Mesenchymal stem cell (in vitro differentiated cells and primary cell): ENCODE data around the gene SGO1.

Experiments used
- DNase-seq: peaks from one replicate; pipeline ENCODE4 v3.0.0-alpha.2; 2013
- H2AFZ ChIP-seq: one replicate; pipeline ENCODE4 v1.6.1; 2013; ENCODE audit warnings: low read depth, mild to moderate bottlenecking, control low read depth, inconsistent platforms, low read length, moderate library complexity
- H2AK5ac ChIP-seq: 2 replicates; pipeline ENCODE4 v1.6.1; 2013; ENCODE audit warnings: low read length, moderate library complexity, mild to moderate bottlenecking, inconsistent platforms; ENCODE audit not compliant: severe bottlenecking
- H2BK120ac ChIP-seq: one replicate; pipeline ENCODE4 v1.6.1; 2013; ENCODE audit warnings: low read depth, mild to moderate bottlenecking, inconsistent platforms, low read length, moderate library complexity
- H2BK12ac ChIP-seq, 2 experiments: one replicate each; pipeline ENCODE4 v1.6.1; 2013; ENCODE audit warnings: inconsistent platforms in 2 of 2, low read length in 2 of 2, mild to moderate bottlenecking in 2 of 2, moderate library complexity in 2 of 2, control low read depth in 1 of 2
- H2BK15ac ChIP-seq: one replicate; pipeline ENCODE4 v1.6.1; 2013; ENCODE audit warnings: mild to moderate bottlenecking, low read depth, inconsistent platforms; ENCODE audit not compliant: poor library complexity, severe bottlenecking
- H2BK5ac ChIP-seq: 2 replicates; pipeline ENCODE4 v1.6.1; 2013; ENCODE audit warnings: low read depth, mild to moderate bottlenecking, low read length, control low read depth, inconsistent platforms; ENCODE audit not compliant: poor library complexity, severe bottlenecking
- H3K14ac ChIP-seq, 2 experiments: one replicate each; pipeline ENCODE4 v1.6.1; 2013; ENCODE audit warnings: inconsistent platforms in 2 of 2, low read length in 2 of 2, control low read depth in 1 of 2, mild to moderate bottlenecking in 1 of 2, moderate library complexity in 1 of 2
- H3K18ac ChIP-seq, 2 experiments: one replicate each; pipeline ENCODE4 v1.6.1; 2013; ENCODE audit warnings: inconsistent platforms in 2 of 2, low read length in 2 of 2, control low read depth in 1 of 2, low read depth in 1 of 2, mild to moderate bottlenecking in 1 of 2
- H3K23ac ChIP-seq, 2 experiments: one replicate each; pipeline ENCODE4 v1.6.1; 2013; ENCODE audit warnings: inconsistent platforms in 2 of 2, low read length in 2 of 2, mild to moderate bottlenecking in 2 of 2, moderate library complexity in 2 of 2, control low read depth in 1 of 2
- H3K27ac ChIP-seq: 2 replicates; pipeline ENCODE4 v1.5.1; 2013; ENCODE audit warnings: mild to moderate bottlenecking, moderate library complexity, low read length, control low read depth, inconsistent platforms; ENCODE audit not compliant: poor library complexity, severe bottlenecking
- H3K27me3 ChIP-seq, 2 experiments: 2 replicates each; pipeline versions ENCODE4 v1.6.1 to v1.7.0; 2013; ENCODE audit warnings: low read length in 2 of 2, mild to moderate bottlenecking in 2 of 2, moderate library complexity in 2 of 2, control low read depth in 1 of 2, inconsistent platforms in 1 of 2; ENCODE audit not compliant: control insufficient read depth in 1 of 2, insufficient read depth in 1 of 2
- H3K36me3 ChIP-seq, 2 experiments: 2 replicates each; pipeline versions ENCODE4 v1.6.1 to v1.7.0; 2013; ENCODE audit warnings: low read length in 2 of 2, control low read depth in 1 of 2, inconsistent platforms in 1 of 2, low read depth in 1 of 2, mild to moderate bottlenecking in 1 of 2; ENCODE audit not compliant: insufficient read depth in 2 of 2, control insufficient read depth in 1 of 2
- H3K4ac ChIP-seq, 2 experiments: one replicate each; pipeline ENCODE4 v1.6.1; 2013; ENCODE audit warnings: inconsistent platforms in 2 of 2, low read length in 2 of 2, mild to moderate bottlenecking in 2 of 2, moderate library complexity in 2 of 2, control low read depth in 1 of 2, low read depth in 1 of 2
- H3K4me1 ChIP-seq: 2 replicates; pipeline ENCODE4 v1.6.1; 2013; ENCODE audit warnings: low read depth, low read length, control low read depth; ENCODE audit not compliant: control insufficient read depth, insufficient read depth
- H3K4me2 ChIP-seq: 2 replicates; pipeline ENCODE4 v1.6.1; 2013; ENCODE audit warnings: low read length, mild to moderate bottlenecking, inconsistent platforms; ENCODE audit not compliant: poor library complexity, severe bottlenecking
- H3K4me3 ChIP-seq, 2 experiments: 2 replicates each; pipeline versions ENCODE4 v1.5.1 to v1.7.0; 2013; ENCODE audit warnings: low read length in 2 of 2, mild to moderate bottlenecking in 2 of 2, control low read depth in 1 of 2, low read depth in 1 of 2; ENCODE audit not compliant: insufficient read depth in 1 of 2
- H3K79me1 ChIP-seq: replicated peaks from 2 replicates; pipeline ENCODE4 v1.6.1; 2013; ENCODE audit warnings: mild to moderate bottlenecking, control low read depth, low read length, inconsistent platforms; ENCODE audit not compliant: poor library complexity, severe bottlenecking
- H3K9ac ChIP-seq: 2 replicates; pipeline ENCODE4 v1.7.0; 2013; ENCODE audit warnings: mild to moderate bottlenecking, low read length, moderate library complexity
- H3K9me3 ChIP-seq: 2 replicates; pipeline ENCODE4 v1.7.0; 2013; ENCODE audit warnings: mild to moderate bottlenecking, low read length; ENCODE audit not compliant: control insufficient read depth
- H4K8ac ChIP-seq: one replicate; pipeline ENCODE4 v1.6.1; 2013; ENCODE audit warnings: inconsistent platforms, mild to moderate bottlenecking, low read length, moderate library complexity
- H4K91ac ChIP-seq: one replicate; pipeline ENCODE4 v1.6.1; 2013; ENCODE audit warnings: mild to moderate bottlenecking, low read length, inconsistent platforms
- WGBS: methylation state at CpG from one replicate; pipeline ENCODE4 v1.1.7; 2013; ENCODE audit warnings: mixed read lengths; 5-methylcytosine and 5-hydroxymethylcytosine counted together

The SGO1 gene

DNA sequence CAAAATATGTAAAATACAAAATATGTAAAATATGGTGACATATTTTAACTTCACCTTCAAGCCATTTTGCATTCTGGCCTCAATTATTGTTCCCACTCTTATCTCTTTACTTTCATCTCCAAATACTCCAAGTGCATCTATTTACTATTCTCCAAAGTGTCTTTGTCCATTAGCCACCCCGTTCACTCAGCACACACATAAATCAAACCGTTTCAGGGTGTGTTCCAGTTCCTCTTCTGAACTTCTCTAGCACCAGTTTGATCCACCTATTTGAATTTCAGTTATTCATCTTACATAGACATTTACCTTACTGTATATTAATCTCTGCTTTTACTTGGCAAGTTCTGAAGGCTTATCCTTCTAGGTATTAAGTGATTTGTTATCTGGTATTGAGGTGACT lies 45.1 kb downstream of the SGO1 start:
- Histone ChIP-seq H3K9me3 (no peaks in the 10 kb centered on the region), H2BK5ac (no peak overlapping the region), H4K91ac (no peak overlapping the region), H3K4me1 (no peaks in the 10 kb centered on the region), H3K27ac (no peak overlapping the region), H3K23ac (no peak overlapping the region), H3K79me1 (peaks cover 2% of the 10 kb centered on the region), H4K8ac (no peak overlapping the region), H2BK120ac (no peak overlapping the region), H2BK15ac (no peak overlapping the region), H3K36me3 (peaks cover 4 to 7% of the 10 kb centered on the region in 2 experiments), H3K4me2 (no peak overlapping the region), H3K27me3 (no peaks in the 10 kb centered on the region), H2BK12ac (no peak overlapping the region), H3K4me3 (no peak overlapping the region), H3K4ac (no peak overlapping the region), H3K18ac (no peak overlapping the region), H3K9ac (no peak overlapping the region), H2AFZ (no peak overlapping the region), H3K14ac (no peak overlapping the region), H2AK5ac (no peak overlapping the region)
- no peak for DNase-seq
- WGBS: 48% methylated on average over 2 of the region's 2 CpGs

DNA sequence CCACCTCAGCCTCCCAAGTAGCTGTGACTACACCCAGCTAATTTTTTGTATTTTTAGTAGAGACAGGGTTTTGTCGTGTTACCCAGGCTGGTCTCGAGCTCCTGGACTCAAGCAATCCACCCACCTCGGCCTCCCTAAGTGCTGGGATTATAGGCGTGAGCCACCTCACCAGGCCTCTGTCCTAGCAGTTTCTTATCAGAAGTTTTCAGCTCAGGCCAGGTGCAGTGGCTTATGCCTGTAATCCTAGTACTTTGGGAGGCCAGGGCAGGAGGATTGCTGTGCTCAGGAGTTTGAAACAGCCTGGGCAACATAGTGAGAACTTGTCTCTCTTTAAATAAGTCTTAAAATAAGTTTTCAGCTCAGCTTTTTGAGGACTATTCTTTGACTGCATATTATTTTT lies 48.4 kb downstream of the SGO1 start:
- Histone ChIP-seq H2BK15ac (no peak overlapping the region), H4K8ac (no peak overlapping the region), H3K4ac (no peak overlapping the region), H3K23ac (no peak overlapping the region), H3K9me3 (no peaks in the 10 kb centered on the region), H3K18ac (no peak overlapping the region), H3K14ac (no peak overlapping the region), H4K91ac (no peak overlapping the region), H3K27me3 (no peaks in the 10 kb centered on the region), H3K27ac (no peak overlapping the region), H2AK5ac (no peak overlapping the region), H3K9ac (no peak overlapping the region), H3K4me1 (no peaks in the 10 kb centered on the region), H3K36me3 (peaks cover 4 to 7% of the 10 kb centered on the region in 2 experiments), H3K79me1 (peaks cover under 1% of the 10 kb centered on the region), H3K4me3 (no peak overlapping the region), H2BK12ac (no peak overlapping the region), H2AFZ (no peak overlapping the region), H3K4me2 (no peak overlapping the region), H2BK5ac (no peak overlapping the region), H2BK120ac (no peak overlapping the region)
- no peak for DNase-seq
- 90% methylated on average over 4 of the region's 4 CpGs for WGBS

GRCh38 chr3:20136231-20136630 lies 49.8 kb downstream of the SGO1 start:
- Histone ChIP-seq H2BK15ac (no peak overlapping the region), H3K9ac (no peak overlapping the region), H3K27me3 (no peaks in the 10 kb centered on the region), H2AFZ (no peak overlapping the region), H3K14ac (no peak overlapping the region), H3K18ac (no peak overlapping the region), H3K79me1 (no peaks in the 10 kb centered on the region), H4K91ac (no peak overlapping the region), H4K8ac (no peak overlapping the region), H2BK12ac (no peak overlapping the region), H3K4me2 (no peak overlapping the region), H2AK5ac (no peak overlapping the region), H3K4ac (no peak overlapping the region), H3K4me3 (no peak overlapping the region), H3K36me3 (peaks cover 4 to 7% of the 10 kb centered on the region in 2 experiments), H3K4me1 (no peaks in the 10 kb centered on the region), H3K9me3 (no peaks in the 10 kb centered on the region), H2BK5ac (no peak overlapping the region), H2BK120ac (no peak overlapping the region), H3K23ac (no peak overlapping the region), H3K27ac (no peak overlapping the region)
- no peak for DNase-seq
- WGBS: no CpG with 5 or more reads among the region's 1 CpG

DNA sequence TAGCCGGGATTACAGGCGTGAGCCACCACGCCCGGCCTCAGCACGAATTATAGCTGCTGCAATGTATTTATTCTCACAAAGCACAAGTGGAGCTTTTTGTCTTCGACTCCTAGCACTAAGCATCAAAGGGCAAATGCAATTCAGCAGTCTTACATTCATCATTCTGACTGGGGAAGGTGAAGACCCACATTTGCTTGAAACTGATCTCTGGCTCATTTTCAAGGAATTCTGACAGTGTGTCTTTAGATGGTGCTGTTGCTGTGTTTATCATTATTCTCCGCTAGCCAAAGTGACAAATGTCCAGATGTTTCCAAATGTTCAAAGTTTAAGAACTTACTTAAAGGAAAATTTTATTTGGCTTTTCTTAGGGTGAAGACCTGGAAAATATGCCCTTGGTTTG lies 55.9 kb downstream of the SGO1 start:
- no peak overlapping the region for H3K18ac ChIP-seq
- no peak overlapping the region for H3K23ac ChIP-seq
- no peak overlapping the region for H2BK15ac ChIP-seq
- DNase-seq: no peak
- no peaks in the 10 kb centered on the region for H3K79me1 ChIP-seq
- H3K4me1 ChIP-seq: no peaks in the 10 kb centered on the region
- H3K4me3 ChIP-seq: no peak overlapping the region
- no peak overlapping the region for H3K9ac ChIP-seq
- H2AK5ac ChIP-seq: no peak overlapping the region
- 86% methylated on average over 7 of the region's 7 CpGs for WGBS
- no peaks in the 10 kb centered on the region for H3K27me3 ChIP-seq
- H4K91ac ChIP-seq: no peak overlapping the region
- H2AFZ ChIP-seq: no peak overlapping the region
- peaks cover 4 to 5% of the 10 kb centered on the region in 2 experiments for H3K36me3 ChIP-seq
- no peak overlapping the region for H3K14ac ChIP-seq
- no peak overlapping the region for H3K4me2 ChIP-seq
- H2BK5ac ChIP-seq: no peak overlapping the region
- H4K8ac ChIP-seq: no peak overlapping the region
- H3K4ac ChIP-seq: no peak overlapping the region
- H3K27ac ChIP-seq: no peak overlapping the region
- H2BK12ac ChIP-seq: no peak overlapping the region
- H3K9me3 ChIP-seq: no peaks in the 10 kb centered on the region
- H2BK120ac ChIP-seq: no peak overlapping the region
